ENCODE results near the gene CCDC102B.
"Not testable (repeated sequence)": the region's sequence is repeated elsewhere in the genome, so short reads cannot be mapped to it uniquely, and the experiment has no call there.

Gene CCDC102B

DNA sequence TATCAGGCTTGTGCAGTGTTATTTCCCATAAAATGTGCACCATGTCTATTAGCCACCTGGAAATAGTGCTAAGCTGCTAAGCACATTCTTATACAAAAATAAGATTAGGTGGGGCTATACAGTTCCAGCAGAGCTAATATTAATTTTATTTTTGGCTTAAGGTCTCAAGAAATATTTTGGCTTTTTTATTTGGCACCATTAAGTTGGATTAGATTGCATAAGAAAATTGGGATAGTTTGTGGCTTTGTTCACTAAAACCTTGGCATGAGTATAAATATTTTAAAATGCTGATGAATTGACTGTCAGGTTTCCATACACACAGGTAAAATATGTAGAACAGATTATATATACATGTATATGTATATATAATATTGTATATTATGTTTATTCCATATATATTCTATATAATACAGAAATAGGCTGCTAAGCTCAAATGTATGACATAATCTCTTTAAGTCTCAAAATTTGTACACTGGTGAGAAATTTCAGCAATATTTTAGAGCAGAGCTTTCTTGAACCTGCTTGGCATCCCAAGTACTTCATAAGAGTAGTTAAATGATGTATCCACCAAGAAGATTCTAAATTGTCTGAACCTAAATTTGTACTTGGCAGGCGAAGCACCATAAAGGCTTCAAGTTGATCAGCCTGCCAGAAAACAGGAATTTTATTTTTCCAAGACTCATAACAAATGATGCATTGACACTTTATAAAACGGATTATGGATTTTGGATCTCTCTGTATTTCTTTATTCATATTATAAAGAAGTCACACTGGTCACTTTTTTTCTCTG lies 32.6 kb downstream of the CCDC102B start:
- no peak for DNase-seq

DNA sequence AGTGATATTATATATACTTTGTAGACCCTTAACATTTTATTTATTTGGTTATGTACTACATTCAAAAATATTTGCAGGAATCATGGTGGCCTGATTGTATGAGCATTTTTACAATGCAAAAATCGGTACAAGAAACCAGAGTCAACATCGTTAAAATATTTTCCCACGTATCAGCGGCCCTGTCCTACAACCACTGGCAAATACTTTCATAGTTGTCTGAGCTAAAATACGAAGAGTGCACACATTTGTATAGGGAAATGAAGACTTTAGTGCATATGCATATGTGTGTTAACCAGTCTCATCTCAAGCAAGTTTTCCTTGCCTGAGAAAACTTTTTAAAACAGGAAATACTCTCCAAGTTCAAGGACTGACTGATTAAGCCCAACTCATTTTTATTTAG lies 35.9 kb downstream of the CCDC102B start:
- DNase-seq = no peak

DNA sequence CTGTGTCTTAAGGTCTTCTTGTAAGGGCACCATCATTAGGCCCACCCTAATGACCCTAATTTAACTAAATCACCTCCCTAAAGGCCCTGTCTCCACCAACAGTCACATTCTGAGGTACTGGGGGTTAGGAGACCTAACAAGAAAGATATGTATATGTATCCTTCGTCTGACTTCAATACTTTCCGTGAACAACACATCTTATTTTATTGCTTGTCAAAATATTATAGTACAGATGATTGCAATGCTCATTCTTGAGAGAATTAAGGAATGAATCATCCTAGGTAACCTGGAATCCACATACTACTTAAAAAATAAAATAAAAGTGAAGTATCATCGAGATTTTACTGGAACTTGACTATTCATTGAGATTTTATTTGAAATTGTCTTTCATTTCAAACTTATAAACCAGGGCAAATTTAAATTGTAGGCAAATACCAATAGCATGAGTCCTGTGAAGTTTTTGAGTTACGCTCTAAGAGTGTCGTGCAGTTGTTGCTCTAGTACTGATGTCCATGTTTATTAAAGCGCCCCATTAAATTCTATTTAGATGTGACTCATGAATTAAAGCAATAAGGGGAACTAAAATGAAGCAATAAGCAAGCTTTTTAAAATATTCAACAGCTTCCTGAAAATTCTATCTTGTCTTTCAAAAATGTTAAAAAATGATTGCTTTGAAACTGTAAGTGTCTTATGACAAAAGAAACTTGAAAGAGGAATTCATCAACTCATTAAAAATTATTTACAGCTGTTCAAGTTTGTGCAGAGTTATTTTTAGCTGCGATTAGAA lies 40.0 kb downstream of the CCDC102B start:
- peak; percentile 36 to 43 for DNase-seq

DNA sequence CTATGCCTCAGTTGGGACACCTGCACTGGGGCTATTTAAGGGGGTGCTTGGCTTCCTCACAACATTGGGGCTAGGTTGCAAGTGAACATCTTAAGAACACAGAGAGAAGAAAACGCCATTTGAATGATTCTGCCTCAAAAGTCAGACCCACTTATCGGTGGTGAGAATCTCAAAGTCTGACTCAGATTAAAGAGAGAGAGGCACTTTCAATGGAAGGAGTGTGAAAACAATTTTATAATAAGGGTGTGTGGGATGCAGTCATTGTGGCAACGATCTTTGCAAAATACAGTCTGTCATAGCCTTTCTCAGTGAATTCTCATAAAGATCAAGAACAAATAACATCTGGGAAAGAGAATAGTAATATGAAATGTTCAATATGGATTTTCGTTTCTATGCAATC lies 41.8 kb downstream of the CCDC102B start:
- no peak for DNase-seq

DNA sequence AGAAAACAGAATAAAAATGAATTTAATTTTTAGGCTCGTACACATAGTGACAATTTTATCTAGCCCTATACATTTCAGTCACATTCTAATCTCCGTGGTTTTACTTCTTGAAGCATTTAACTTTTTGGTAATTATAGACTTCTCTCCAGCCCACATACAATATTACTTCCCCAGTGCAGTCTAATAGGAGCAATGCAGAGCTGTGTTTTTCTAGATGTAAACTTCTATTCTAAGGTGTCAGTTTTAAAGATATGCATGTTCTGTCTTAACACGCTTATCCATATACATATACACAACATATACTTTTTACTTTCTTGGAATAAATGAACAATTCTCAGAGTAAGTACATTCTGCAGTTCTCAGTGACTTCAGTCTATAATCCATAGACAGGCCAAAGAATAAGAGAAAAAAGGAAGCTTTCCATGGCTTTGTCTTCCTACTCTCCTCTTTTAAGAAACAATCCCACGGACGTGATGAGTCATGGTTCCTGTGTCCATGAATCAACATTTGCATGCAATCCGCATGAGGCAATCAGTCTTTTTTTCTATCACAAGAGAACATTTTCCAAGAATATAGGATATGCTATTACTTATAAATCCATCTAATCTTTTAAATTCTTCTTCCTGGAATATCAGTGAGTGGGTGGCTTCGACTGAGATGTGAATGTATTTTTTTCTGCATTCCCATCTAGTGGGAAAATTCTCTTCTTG lies 42.8 kb downstream of the CCDC102B start:
- DNase-seq = peak in 1 of 2 experiments; percentile 32

DNA sequence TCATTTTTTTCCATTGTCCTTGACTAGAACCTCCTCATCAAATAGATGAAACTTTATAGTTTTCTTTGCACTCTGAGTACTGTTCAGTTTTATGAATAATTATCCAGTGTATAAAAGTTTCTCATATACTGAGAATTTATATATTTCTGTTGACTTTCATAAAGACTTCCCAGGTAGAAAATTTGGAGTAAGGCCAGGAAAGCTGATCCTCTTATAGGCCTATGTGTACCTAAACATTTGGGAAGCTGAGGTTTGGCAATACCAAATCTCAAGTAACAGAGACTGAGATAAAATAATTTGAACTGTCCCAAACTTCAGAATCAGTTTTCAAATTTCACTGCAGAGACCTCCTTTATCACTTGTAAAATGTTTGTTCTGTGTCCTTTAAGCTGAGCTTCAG lies 43.4 kb downstream of the CCDC102B start:
- no peak for DNase-seq

DNA sequence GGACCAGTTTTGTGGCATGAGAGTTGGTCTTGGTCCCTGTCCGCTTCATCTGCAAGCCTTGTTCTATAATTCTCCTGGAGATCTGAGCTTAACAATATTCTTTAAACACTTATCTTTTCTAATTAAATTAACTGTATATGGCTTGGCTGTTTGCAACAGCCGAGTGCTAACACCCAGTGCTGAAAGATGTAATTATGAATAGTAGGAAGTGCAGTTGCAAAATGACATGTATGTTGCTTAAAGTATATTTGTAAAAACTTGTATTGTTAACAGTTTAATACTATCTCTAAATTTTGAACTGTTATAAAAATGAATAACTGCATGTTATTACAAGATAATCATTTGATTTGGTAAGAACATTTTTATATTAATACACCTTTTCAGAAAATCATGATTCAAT lies 45.1 kb downstream of the CCDC102B start:
- DNase-seq = no peak

DNA sequence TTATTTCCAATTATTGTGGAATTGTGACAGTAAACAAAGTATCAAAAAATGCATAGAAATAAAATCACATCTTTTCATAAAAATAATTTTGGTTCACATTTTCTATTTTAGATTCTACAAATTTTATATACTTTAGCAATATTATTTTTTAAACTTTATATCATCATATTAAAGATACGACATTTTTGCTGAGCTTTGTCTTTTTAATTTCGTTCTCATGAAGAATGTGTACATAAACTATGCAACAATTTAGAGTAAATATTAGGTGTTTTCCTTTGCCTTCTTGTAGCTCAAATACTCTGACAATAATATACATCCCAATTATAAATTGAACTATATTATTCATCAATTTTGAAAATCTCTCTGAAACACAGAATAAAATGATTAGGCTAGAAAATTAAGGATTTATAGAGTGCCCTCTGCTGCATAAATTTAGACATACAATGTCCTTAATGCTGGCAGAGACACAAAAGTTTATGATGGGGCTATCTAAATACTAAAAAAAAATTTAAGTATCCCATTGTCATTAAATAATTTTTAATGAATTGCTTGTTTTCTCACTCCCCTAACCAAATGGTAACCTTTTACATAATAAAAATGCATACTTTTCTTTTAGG lies 45.7 kb downstream of the CCDC102B start:
- DNase-seq = no peak

DNA sequence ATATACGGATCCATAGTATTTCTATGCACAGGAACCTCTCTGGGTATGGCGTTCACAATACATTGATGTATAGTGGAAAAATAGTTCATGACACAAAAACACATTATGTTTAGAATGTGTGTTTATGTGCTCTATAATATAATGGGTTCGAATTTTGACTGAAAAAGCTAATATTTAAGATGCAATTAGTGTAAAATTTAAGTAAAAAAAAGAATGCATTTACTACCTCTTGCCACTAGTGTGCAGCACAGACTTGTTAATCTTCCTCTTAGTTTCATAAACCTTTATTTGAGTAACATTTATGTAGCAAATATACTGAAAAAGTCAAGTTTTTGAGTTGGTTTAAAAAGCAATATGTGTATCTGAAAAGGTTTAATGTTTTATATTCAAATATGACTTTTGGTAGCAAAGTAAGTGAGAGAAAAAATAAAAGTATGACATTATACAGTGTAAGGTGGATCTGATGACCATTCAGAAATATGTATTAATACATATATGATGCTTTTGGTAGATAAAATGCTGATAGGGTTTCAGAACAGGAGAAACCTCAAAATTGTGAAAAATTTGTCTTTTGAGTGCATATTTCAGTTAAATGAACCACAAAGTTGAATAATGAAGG lies 49.4 kb downstream of the CCDC102B start:
- peak; percentile 34 to 42 for DNase-seq

DNA sequence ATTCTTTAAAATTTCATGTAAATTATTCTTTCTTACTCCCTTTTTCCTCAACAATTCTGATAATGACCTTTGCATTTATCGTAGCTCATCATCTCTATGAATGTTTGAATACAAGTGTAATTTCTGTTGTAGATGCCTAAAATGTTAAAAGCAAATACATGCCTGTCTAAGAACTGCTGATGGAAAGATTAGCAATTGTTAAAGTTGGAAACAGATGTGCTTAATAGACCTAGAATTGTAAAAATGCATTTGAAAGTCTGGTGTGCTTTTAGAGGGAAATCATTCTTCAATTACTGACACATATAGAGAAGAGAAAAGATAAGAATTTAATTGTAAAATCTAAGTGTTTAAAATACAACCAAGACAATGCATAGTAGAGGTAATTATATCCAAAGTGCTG lies 50.4 kb downstream of the CCDC102B start:
- no peak for DNase-seq

DNA sequence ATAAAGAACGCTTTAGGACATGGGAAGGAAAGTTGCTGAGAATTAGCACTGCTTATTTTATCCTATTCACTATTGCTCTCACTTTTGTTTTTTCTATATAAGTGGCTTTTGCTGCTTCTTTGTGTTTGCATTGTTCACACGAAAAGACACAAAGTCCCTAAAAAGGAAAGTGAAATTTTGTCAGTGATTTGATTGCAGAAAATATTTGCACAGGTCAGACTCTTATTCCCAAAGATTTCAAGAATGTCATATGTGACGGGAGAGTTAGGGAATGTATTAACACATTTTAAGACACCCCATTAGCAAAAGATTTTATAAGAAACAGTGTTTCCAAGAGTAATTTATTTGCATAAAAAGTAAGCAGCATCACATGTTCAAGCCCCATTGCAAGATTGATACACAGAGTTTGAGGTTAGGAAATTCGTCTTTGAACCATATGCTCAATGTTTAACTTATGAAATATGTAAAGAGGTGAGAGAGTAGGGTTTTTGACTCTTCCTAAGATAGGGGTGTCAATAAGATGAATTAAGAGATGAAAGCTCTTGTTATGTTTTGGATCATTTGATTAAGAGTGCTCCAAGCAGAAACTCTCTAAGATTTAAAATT lies 57.0 kb downstream of the CCDC102B start:
- DNase-seq = no peak

DNA sequence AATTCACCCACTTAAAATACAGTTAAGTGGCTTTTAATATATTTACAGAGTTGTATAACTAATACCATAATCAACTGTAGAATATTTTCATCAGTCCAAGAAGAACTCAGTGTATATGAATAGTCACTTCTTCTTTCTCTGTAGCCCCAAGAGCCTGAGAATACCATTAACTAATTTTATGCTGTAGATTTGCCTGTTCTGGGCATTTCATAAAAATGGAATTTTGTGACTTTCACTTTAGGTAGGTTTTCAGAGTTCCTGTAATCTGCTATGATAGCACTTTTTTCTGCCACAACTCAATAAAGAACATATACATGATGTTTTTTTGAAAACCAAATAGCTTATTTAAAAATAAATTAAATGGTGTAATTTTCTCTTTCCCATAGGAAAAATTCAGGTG lies 57.6 kb downstream of the CCDC102B start:
- DNase-seq = no peak

DNA sequence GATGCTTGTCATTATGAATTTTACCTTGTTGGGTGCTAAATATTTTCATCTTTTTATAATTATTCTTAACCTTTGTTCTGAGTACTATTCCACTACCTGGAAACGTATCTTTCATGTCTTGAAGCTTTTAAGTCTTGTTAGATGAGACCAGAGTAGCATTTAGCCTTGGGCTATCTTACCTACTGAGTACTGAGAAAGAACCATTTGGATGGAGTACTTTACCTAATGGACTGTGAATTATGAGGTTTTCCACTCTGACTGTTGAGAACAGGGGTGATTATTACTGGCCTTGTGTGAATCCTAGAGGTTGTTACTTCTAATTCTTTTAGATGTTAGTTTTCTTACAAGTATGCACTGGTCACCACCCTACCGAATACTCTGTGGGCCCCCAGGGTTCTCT lies 63.5 kb downstream of the CCDC102B start:
- no peak for DNase-seq

DNA sequence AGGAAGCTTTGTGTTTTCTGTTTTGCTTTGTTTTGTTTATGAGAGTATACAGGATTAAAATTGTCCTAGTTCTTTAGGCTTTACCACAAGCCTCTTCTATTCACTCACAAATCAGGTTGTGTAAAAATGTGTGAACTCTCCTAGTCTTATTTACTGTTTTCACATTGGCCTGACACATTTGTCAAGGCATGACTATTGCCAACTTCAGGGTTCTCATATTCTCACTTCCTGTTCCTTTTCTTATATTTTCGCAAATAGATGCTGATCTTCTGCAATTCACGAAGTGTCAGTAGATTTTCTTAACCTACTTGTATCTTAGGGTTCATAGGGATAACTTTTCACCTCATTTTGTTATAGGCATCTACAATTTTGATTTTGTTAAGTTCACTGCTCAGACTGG lies 67.1 kb downstream of the CCDC102B start:
- no peak for DNase-seq

DNA sequence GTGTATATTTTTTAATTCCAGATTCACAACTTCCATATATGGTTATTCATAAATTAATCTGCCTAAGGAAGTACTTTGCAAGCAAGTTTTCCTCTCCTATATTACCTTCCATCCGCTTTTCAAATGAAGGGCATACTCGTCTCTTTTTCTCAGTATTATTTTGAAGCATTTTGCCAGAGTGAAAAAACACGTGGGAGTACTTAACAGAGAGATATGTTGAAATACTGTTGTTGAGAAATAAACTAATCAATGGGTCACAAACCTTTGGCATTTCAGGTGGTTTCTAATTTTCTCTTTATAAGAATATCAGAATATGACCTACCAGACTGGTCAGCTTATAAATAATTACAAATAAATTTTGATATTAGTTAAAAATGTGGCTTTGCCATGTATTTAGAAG lies 67.6 kb downstream of the CCDC102B start:
- no peak for DNase-seq

DNA sequence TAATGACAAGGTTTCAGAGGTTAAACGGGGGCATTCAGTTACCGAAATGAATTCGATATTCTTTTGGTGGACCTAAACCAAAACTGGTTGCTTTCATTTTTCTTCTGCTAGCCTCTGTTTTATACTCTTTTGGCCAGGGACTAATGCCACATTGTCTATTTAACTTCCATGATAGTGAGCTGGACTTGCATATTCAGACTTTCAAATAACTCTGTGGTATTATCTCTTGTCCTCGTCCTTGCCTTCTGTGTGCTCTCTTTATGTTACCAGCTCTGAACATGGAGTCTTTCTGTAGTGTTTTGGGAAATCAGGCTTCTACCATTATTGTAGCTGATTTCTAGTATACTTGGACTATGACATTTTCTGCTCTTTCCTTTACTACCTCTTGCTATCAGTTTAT lies 75.1 kb downstream of the CCDC102B start:
- no peak for DNase-seq

DNA sequence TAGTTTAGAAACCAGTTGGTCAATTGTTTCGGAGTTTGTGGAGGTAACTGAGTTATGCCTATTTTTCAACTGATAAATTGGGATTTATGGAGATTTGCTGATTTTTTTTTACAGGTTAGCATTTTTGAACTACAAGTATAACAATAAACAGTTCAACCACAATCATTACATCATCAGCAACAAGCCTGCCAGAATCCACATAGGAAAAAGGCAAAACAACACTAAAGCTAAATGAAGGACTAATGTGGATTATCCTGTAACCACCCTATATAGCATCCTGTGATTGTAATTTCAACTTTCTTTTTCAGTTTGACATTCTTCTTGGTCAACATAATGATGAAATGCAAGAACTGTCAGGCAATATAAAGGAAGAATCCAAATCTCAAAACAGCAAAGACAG lies 76.5 kb downstream of the CCDC102B start:
- no peak for DNase-seq

DNA sequence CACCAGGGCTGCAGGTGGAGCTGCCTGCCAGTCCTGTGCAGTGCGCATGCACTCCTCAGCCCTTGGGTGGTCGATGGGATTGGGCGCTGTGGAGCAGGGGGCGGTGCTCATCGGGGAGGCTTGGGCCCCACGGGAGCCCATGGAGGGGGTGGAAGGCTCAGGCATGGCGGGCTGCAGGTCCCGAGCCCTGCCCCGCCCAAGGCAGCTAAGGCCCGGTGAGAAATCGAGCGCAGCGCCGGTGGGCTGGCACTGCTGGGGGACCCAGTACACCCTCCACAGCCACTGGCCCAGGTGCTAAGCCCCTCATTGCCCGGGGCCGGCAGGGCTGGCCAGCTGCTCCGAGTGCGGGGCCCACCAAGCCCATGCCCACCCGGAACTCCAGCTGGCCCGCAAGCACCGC lies 82.1 kb downstream of the CCDC102B start:
- not testable (repeated sequence) for DNase-seq

DNA sequence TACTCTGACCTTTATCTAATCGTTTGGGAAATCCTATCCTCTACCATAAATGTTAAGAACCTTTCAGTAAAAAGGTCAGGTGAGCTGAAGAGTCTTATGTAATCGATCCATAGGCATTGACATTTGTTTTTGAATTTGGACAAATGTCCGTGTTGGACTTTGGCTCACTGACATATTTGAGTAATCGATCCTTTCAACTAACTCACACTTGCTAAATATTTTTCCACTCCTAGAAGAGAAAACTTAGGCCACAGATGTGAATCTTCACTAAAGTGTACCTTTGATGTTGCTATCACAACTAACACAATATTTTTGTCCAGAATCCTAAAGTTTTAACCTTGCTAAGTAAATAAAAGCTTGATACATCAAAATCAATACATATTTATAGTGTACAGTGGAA lies 89.5 kb downstream of the CCDC102B start:
- no peak for DNase-seq

DNA sequence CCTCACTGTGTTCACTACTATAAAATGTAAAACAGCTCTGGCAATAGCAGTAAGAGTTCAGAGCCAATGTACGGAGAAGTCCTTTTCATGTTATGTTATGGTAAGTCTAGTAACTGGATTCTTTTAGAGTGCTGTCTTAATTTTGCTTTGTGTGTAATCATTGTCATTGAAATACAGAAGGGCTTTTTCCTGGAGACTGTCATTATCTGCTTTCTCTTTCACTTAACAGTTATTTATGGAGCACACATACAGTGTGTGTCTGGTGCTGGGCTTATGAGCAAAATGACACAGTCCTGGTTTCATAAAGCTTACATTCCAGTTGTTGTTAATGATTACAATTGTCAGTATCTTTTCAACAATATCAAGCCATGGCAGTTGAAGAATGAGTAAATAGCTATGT lies 95.5 kb downstream of the CCDC102B start:
- DNase-seq = no peak

DNA sequence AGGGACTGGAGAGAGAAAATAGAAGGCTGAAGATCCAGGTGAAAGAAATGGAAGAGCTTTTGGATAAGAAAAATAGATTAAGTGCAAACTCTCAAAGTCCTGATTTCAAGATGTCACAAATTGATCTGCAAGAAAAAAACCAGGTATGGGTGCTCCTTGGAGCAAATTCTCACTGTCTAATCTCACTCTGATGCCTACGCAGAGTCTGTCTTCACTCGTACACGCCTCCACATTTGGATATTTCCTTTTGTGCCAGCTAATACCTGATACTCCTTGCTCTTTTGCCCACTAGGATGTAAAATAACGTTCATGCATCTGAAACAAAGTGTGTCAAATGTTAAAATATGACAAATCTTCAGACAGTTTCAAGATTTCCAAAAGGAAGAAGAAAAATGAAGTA lies 99.4 kb downstream of the CCDC102B start:
- no peak for DNase-seq

DNA sequence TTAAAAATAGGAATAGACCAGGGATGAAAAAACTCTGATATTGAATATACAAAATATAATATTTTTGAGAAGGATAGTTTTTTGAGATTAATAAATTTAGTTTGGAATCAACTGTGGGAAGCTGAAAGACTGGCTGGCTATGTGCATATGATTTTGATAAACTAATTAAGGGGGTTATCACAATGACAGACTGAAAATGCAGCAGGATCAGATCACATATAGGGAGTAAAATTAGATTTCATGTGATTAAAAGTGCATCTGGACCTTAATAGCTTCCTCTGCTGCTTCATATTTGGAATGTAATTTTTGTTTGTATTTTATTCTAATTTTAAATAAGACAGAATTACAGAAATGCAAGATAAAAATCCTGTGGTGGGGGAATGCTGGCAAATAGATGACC lies 111.7 kb downstream of the CCDC102B start:
- no peak for DNase-seq

All from AML-193 (cell line).